Spleen (tissue), 7 donors: ENCODE results near the gene USP5.

Experiments used
- CTCF ChIP-seq, 11 experiments: fragments of 200-600 bp in 7 of 11; fragments of 450-650 bp in 4 of 11; sonication (generic) in 4 of 11; IDR thresholded peaks in 8 of 11; conservative IDR thresholded peaks in 3 of 11; 1 replicate in 7 of 11; 2 replicates in 4 of 11; pipeline versions ENCODE4 v1.4.0 to v1.8.0; 2016 to 2021; ENCODE audit warnings: antibody characterized with exemption in 11 of 11, inconsistent platforms in 4 of 11, mild to moderate bottlenecking in 1 of 11
- POLR2A ChIP-seq, 3 donors: fragments of 450-650 bp; IDR thresholded peaks; one replicate each; pipeline ENCODE4 v1.5.1; 2017; ENCODE audit warnings: antibody characterized with exemption in 3 of 3, mild to moderate bottlenecking in 1 of 3
- donor health status: DM: no; HTN: no; CAD: no; lungs with moderate emphysema.
- donor health status: DM: no; HTN: no; CAD: no.
- donor health status: DM: no; HTN: no; CAD: no.

- no peak for TF ChIP-seq CTCF (IDR thresholded peaks at IDR 0.05 in 8 of 11, conservative IDR thresholded peaks at IDR 0.05 in 3 of 11)
- TF ChIP-seq POLR2A (IDR thresholded peaks at IDR 0.05): no peak
These were observed 36.4 kb downstream of the USP5 start for GRCh38 chr12:6888360-6888759.
